ENCODE measurements around the gene CHST13. TPM values are rescaled to one million over a fixed set of nuclear protein-coding genes. Genes with fewer than 3 reads are reported as not detected.

The CHST13 gene
- total RNA-seq, 1 experiment from 2014 or later = not detected

DNA sequence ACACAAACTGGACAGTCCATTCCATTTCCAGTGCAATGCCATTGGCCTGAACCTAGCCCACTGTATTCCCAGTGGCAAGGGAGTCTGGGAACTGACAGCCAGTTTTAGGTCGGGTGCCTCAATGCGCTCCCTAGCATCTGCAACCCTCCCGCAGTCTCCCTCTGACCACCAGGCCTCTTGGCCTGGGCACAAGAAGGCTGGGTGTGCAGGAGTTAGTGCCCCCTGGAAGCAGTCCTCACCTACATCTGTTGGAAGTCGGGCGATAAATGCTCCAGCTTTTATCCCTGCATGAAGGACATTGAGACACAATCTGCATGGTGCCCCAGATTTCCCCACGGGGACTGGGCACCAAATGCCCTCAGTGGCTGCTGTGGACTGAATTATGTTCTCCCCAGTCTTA, 22.1 kb downstream of the CHST13 start:
- no peaks in the 10 kb centered on the region for H3K9me3 Mint-ChIP-seq (ENCODE audit: unreplicated experiment)
- DNase-seq (ENCODE audit: unreplicated experiment) = no peak
- peaks cover 46% of the 10 kb centered on the region for H3K27me3 Mint-ChIP-seq (ENCODE audit: insufficient read depth, unreplicated experiment)
- ChIA-PET POLR2A (interaction anchor here (1.0 kb wide), 1 partner anchor 9 kb away, joined by 3 read pairs; no protein-coding TSS in a partner anchor), CTCF (no interaction called here)
- H3K27ac Mint-ChIP-seq (ENCODE audit: low read depth, unreplicated experiment) = no peak overlapping the region
- H3K4me3 Mint-ChIP-seq (ENCODE audit: unreplicated experiment) = no peak overlapping the region
- no peaks in the 10 kb centered on the region for H3K36me3 Mint-ChIP-seq (ENCODE audit: insufficient read depth, unreplicated experiment)
- TF ChIP-seq, protein P1, sequence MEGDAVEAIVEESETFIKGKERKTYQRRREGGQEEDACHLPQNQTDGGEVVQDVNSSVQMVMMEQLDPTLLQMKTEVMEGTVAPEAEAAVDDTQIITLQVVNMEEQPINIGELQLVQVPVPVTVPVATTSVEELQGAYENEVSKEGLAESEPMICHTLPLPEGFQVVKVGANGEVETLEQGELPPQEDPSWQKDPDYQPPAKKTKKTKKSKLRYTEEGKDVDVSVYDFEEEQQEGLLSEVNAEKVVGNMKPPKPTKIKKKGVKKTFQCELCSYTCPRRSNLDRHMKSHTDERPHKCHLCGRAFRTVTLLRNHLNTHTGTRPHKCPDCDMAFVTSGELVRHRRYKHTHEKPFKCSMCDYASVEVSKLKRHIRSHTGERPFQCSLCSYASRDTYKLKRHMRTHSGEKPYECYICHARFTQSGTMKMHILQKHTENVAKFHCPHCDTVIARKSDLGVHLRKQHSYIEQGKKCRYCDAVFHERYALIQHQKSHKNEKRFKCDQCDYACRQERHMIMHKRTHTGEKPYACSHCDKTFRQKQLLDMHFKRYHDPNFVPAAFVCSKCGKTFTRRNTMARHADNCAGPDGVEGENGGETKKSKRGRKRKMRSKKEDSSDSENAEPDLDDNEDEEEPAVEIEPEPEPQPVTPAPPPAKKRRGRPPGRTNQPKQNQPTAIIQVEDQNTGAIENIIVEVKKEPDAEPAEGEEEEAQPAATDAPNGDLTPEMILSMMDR (IDR thresholded peaks at IDR 0.05; ENCODE audit: unreplicated experiment) = no peak
- H3K4me1 Mint-ChIP-seq (ENCODE audit: insufficient read depth, unreplicated experiment) = peaks cover 3% of the 10 kb centered on the region
- no TSS peak for BruUV-seq (replicated peaks)
- intact Hi-C loops (cut with micrococcal nuclease) = no loop called here

DNA sequence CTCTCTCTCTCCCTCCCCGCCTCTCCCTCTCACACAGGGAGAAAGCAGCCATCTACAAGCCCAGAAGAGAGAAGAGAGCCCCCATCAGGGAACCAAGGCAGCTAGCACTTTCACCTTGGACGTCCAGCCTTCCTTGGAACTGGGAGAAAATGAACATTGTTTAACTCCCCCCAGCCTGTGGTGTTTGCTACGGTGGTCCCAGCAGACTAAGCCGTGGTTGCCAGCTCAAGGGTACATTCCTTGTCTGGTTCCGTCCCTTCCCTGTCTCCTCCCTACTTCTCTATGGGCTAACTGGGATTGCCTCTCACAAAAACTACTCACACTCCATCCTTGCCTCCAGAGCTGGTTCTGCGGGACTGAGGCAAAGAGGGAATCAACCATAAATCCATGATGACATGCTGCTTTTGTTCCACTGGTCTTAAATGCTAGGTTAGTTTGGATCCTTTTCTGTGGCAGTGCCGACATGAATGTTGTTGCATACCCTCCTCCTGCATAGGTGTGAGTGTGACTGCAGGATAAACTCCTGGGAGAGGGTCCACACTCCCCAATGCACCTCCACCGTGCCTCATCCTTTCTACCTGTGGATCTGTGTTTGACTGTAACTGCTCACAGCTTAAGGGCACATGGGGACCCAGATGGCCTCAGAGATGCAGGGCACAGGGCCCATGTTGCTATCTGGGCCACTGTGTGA, 22.7 kb downstream of the CHST13 start:
- TF ChIP-seq, protein P1 (IDR thresholded peaks at IDR 0.05; ENCODE audit: unreplicated experiment) = no peak
- H3K4me3 Mint-ChIP-seq (ENCODE audit: unreplicated experiment) = no peak overlapping the region
- DNase-seq (ENCODE audit: unreplicated experiment) = no peak
- peaks cover 51% of the 10 kb centered on the region for H3K27me3 Mint-ChIP-seq (ENCODE audit: insufficient read depth, unreplicated experiment)
- no peaks in the 10 kb centered on the region for H3K36me3 Mint-ChIP-seq (ENCODE audit: insufficient read depth, unreplicated experiment)
- ChIA-PET CTCF (no interaction called here), POLR2A (interaction anchor here (1.0 kb wide), 2 partner anchors 9 kb away, joined by 3 read pairs; no protein-coding TSS in a partner anchor)
- intact Hi-C loops (cut with micrococcal nuclease) = no loop called here
- no peaks in the 10 kb centered on the region for H3K4me1 Mint-ChIP-seq (ENCODE audit: insufficient read depth, unreplicated experiment)
- no peak overlapping the region for H3K27ac Mint-ChIP-seq (ENCODE audit: low read depth, unreplicated experiment)
- BruUV-seq (replicated peaks) = no TSS peak
- H3K9me3 Mint-ChIP-seq (ENCODE audit: unreplicated experiment) = no peaks in the 10 kb centered on the region

DNA sequence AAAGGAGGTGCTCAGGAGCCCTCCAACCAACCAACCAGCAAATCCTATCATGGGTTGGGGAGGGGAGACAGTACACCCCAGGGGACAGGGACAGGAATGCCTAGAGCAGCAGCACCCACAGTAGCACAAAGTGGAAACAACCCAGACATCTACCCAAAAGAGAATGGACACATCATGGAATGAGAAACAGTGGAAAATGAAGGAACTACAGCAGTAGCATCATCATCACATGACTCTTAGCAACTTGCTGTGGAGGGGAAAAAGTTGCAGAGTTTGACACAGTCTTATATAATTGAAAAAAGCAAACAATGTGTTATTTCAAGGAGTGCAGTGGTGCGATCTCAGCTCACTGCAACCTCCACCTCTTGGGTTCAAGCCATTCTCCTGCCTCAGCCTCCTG, 23.8 kb downstream of the CHST13 start:
- H3K36me3 Mint-ChIP-seq (ENCODE audit: insufficient read depth, unreplicated experiment) = no peaks in the 10 kb centered on the region
- intact Hi-C loops (cut with micrococcal nuclease) = no loop called here
- ChIA-PET POLR2A (interaction anchor here (1.0 kb wide), 1 partner anchor 10 kb away, joined by 3 read pairs; no protein-coding TSS in a partner anchor), CTCF (interaction anchor here (0.6 kb wide), 1 partner anchor 84 kb away, joined by 3 read pairs; no protein-coding TSS in a partner anchor)
- no peaks in the 10 kb centered on the region for H3K4me1 Mint-ChIP-seq (ENCODE audit: insufficient read depth, unreplicated experiment)
- no TSS peak for BruUV-seq (replicated peaks)
- H3K27me3 Mint-ChIP-seq (ENCODE audit: insufficient read depth, unreplicated experiment) = peaks cover 51% of the 10 kb centered on the region
- no peak overlapping the region for H3K27ac Mint-ChIP-seq (ENCODE audit: low read depth, unreplicated experiment)
- H3K4me3 Mint-ChIP-seq (ENCODE audit: unreplicated experiment) = no peak overlapping the region
- no peak for DNase-seq (ENCODE audit: unreplicated experiment)
- no peaks in the 10 kb centered on the region for H3K9me3 Mint-ChIP-seq (ENCODE audit: unreplicated experiment)
- TF ChIP-seq, protein P1 (IDR thresholded peaks at IDR 0.05; ENCODE audit: unreplicated experiment) = no peak

DNA sequence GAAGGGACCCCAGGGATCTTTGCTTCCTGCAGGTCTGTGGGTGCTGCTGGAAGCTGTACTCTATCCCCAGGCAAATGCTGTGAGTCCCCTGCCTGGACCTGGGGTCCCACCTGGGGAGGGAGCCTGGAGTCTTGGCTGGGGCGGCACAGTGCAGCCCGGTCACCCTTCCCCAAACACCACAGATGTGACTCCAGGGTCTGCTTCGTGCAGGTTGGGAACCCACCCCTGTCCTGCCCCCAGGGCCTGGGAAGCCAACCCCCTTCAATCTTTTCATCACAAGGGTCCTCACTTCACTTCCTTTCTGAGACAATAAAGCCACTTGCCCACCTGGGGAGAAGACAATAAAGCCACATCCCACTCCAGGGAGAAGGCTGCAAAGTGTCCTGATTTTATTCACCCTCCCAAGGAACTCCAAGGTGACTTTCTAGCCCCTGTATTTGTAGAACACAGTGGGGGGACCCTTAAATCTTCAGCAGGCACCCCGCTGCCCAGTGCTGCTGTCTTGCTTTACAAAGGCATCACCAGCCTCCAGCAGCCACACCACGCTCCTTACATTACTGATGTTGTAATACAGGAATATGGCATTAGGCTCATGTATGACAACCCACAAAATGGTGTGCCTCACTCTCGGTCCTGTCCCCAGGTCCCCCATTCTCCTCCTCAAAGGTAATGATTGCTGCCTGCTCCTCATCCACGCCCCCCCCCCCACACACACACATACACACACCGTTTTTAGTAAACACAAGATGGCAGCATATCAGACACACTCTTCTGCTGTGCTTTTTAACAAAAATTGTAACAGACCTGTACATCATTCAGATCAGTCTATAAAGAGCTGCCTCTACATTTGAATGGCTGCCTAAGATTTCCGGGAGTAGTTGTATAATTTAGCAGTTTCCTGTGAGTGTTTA, 24.9 kb downstream of the CHST13 start:
- Mint-ChIP-seq H3K27me3 (ENCODE audit: insufficient read depth, unreplicated experiment) (peaks cover 51% of the 10 kb centered on the region), H3K4me3 (ENCODE audit: unreplicated experiment) (no peak overlapping the region), H3K4me1 (ENCODE audit: insufficient read depth, unreplicated experiment) (no peaks in the 10 kb centered on the region), H3K9me3 (ENCODE audit: unreplicated experiment) (no peaks in the 10 kb centered on the region), H3K27ac (ENCODE audit: low read depth, unreplicated experiment) (no peak overlapping the region), H3K36me3 (ENCODE audit: insufficient read depth, unreplicated experiment) (no peaks in the 10 kb centered on the region)
- intact Hi-C loops (cut with micrococcal nuclease) = no loop called here
- BruUV-seq (replicated peaks) = no TSS peak
- ChIA-PET CTCF (interaction anchor here (0.6 to 1.0 kb wide), 3 partner anchors 17 to 78 kb away, joined by 3 to 6 read pairs (median 3); no protein-coding TSS in a partner anchor), POLR2A (no interaction called here)
- DNase-seq (ENCODE audit: unreplicated experiment) = no peak
- TF ChIP-seq, protein P1 (IDR thresholded peaks at IDR 0.05; ENCODE audit: unreplicated experiment) = no peak

Measured in MCF 10A (cell line).